Measurements from ENCODE around the gene ROBO1.

DNA sequence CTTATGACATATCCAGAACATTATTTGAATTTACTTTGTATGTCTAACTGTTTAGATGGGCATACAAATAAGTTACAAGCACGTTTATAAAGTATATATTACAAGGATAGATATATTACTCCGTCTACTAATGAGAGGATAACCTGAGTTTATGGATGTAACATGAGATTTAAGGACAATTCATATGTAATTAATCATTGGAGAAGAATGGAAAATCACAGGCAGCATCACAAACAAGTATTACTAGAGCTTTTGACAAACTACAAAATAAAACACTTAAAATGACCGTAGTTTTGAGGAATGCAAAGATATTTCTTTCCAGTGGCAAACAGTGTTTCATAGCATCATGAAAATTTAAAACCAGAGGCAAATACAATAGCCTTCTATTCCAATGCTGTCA lies 113.8 kb downstream of the ROBO1 start:
- TF ChIP-seq POLR2A (IDR thresholded peaks at IDR 0.05), result no peak
- TF ChIP-seq, protein P1, sequence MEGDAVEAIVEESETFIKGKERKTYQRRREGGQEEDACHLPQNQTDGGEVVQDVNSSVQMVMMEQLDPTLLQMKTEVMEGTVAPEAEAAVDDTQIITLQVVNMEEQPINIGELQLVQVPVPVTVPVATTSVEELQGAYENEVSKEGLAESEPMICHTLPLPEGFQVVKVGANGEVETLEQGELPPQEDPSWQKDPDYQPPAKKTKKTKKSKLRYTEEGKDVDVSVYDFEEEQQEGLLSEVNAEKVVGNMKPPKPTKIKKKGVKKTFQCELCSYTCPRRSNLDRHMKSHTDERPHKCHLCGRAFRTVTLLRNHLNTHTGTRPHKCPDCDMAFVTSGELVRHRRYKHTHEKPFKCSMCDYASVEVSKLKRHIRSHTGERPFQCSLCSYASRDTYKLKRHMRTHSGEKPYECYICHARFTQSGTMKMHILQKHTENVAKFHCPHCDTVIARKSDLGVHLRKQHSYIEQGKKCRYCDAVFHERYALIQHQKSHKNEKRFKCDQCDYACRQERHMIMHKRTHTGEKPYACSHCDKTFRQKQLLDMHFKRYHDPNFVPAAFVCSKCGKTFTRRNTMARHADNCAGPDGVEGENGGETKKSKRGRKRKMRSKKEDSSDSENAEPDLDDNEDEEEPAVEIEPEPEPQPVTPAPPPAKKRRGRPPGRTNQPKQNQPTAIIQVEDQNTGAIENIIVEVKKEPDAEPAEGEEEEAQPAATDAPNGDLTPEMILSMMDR (IDR thresholded peaks at IDR 0.05), result no peak

Data from thyroid gland (tissue), 4 donors.